Thymus (tissue), 11 donors: ENCODE data around the gene TRIML1. TPM values are rescaled to one million over a fixed set of nuclear protein-coding genes. Genes with fewer than 3 reads are reported as not detected.

ENCODE experiments used
- DNase-seq, 9 donors: peaks; one replicate each; pipeline ENCODE4 v3.0.0-alpha.2; 2013; ENCODE audit warnings: low spot score in 9 of 9, low read depth in 6 of 9, missing footprints in 1 of 9
- H3K27ac ChIP-seq, 2 donors: one replicate each; pipeline ENCODE4 v1.5.1; 2013; ENCODE audit warnings: control low read depth in 1 of 2, low read depth in 1 of 2, low read length in 1 of 2, mild to moderate bottlenecking in 1 of 2, moderate library complexity in 1 of 2
- H3K27me3 ChIP-seq, 2 donors: one replicate each; pipeline ENCODE4 v1.5.1; 2013; ENCODE audit warnings: low read length in 1 of 2; ENCODE audit not compliant: control insufficient read depth in 2 of 2, insufficient read depth in 1 of 2
- H3K36me3 ChIP-seq, 2 donors: one replicate each; pipeline ENCODE4 v1.5.1; 2013; ENCODE audit warnings: low read length in 1 of 2, mild to moderate bottlenecking in 1 of 2, moderate library complexity in 1 of 2; ENCODE audit not compliant: control insufficient read depth in 2 of 2, insufficient read depth in 2 of 2
- H3K4me1 ChIP-seq, 2 donors: one replicate each; pipeline ENCODE4 v1.5.1; 2013; ENCODE audit warnings: low read length in 2 of 2; ENCODE audit not compliant: control insufficient read depth in 2 of 2, insufficient read depth in 2 of 2
- H3K4me3 ChIP-seq, 2 donors: one replicate each; pipeline ENCODE4 v1.5.1; 2013; ENCODE audit warnings: low read length in 2 of 2, control low read depth in 1 of 2, mild to moderate bottlenecking in 1 of 2
- H3K9me3 ChIP-seq, 2 donors: one replicate each; pipeline ENCODE4 v1.5.1; 2013; ENCODE audit warnings: low read length in 1 of 2, mild to moderate bottlenecking in 1 of 2; ENCODE audit not compliant: control insufficient read depth in 2 of 2, insufficient read depth in 1 of 2
- WGBS: extraction: QIAGEN DNeasy Blood & Tissue Kit; methylation state at CpG from one replicate; pipeline ENCODE4 v1.1.7; 2013; 5-methylcytosine and 5-hydroxymethylcytosine counted together
- polyA plus RNA-seq: library from polyadenylated mRNA; stranded (reverse); fragments of 200-250 nt; gene quantifications from one replicate; pipeline ENCODE4 v1.2.3, GENCODE V29; 2013
- total RNA-seq: library from RNA; stranded (reverse); fragments of 120-200 nt; gene quantifications from one replicate; pipeline ENCODE4 v1.2.4, GENCODE V29; 2013
- donor health status: healthy.

The TRIML1 gene
- total and polyA plus RNA-seq, 2 donors, result 0.18 TPM; not detected in 1

DNA sequence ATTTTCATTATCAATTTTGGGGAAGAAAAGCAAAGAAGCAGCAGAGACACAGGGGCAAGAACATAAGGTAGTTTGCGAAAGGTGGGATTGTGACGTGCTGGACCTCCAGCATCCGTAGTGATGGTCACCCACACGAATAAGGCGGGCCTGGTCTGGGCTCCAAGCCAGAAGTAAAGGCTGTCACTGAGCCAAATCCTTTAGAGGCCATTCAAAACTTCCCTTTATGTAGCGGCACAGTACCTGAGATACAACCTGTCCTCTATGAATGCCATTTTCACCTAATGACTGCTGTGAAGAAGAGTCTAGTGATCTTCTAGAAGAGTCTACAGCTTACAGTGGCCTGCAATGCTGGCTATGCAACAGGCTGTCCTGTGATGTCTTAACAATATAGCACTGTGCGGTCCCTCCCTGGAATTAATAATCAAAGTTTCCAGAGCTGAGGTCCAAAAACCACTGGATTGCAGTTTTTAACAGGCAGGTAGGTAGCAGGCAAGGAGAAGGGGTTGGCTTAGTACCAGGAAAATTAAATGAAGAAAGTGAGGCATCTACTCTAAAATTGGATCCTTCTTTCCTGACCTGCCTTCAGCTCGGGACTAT lies 56.2 kb downstream of the TRIML1 start:
- no peak for DNase-seq
- Histone ChIP-seq H3K36me3 (no peaks in the 10 kb centered on the region), H3K9me3 (peaks cover 3 to 9% of the 10 kb centered on the region in 2 donors), H3K27me3 (no peaks in the 10 kb centered on the region), H3K4me1 (no peaks in the 10 kb centered on the region), H3K27ac (no peak overlapping the region), H3K4me3 (no peak overlapping the region)
- WGBS, result 83% methylated on average over 8 of the region's 8 CpGs

DNA sequence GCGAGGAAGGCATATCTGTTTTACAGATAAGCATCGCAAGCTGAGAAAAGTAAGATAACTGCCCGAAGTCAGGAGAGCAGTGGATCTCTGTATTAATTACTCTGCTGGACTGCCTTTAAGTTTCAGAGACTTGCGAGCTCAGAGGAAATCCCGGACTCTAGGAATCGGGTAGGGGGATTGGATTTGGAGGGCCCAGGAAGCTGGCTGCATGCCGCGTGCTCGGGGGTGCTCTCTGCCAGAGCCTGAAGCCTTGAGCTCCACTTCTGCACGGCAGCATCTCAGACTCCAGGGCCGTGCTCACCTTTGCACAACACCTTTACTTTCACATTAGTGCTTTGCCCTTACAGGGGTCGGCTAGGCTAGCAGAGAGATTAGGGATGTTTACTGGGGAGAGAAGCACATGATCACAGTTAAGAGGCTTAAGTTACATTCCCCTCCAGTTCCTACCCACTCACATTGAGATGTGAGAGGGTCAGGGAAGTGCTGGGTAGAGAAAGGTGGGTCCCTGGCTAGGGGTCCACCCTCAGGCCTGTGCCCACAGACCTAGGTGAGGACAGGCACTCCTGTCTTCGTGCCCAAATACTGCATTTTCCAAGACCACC lies 57.0 kb downstream of the TRIML1 start:
- 73% methylated on average over 13 of the region's 13 CpGs for WGBS
- no peak for DNase-seq
- Histone ChIP-seq H3K27ac (no peak overlapping the region), H3K36me3 (no peaks in the 10 kb centered on the region), H3K4me3 (no peak overlapping the region), H3K27me3 (no peaks in the 10 kb centered on the region), H3K9me3 (peaks cover 2 to 10% of the 10 kb centered on the region in 2 donors), H3K4me1 (no peaks in the 10 kb centered on the region)

Other genes with a start within 250 kb of the TRIML1 start
- gene ZFP42, start 143.7 kb upstream of the TRIML1 start, total RNA-seq, result 0.05 TPM
- gene ZFP42, start 143.7 kb upstream of the TRIML1 start, polyA plus RNA-seq, result 0.02 TPM
- 0.05 TPM for gene TRIML2, start 29.8 kb upstream of the TRIML1 start, total RNA-seq
- 0.27 TPM for gene TRIML2, start 29.8 kb upstream of the TRIML1 start, polyA plus RNA-seq